HG03103 (cell line): ENCODE data around the gene WDR86.

ENCODE experiments used
- ATAC-seq: cut with Tn5 transposase; IDR thresholded peaks from one replicate; pipeline ENCODE4 v1.9.1; 2021; ENCODE audit warnings: low read depth; ENCODE audit not compliant: unreplicated experiment

WDR86 gene

GRCh38 chr7:151440799-151441445, 31.1 kb upstream of the WDR86 start:
- no peak for ATAC-seq

GRCh38 chr7:151439855-151440798, 30.3 kb upstream of the WDR86 start, which contains the start of gene CRYGN:
CRYGN (minus strand) TSS chr7:151440141; CDS start chr7:151439917, 224 bp downstream.
- no peak for ATAC-seq

- ATAC-seq = no peak
Measured at GRCh38 chr7:151438864-151439601, 29.2 kb upstream of the WDR86 start.

GRCh38 chr7:151437866-151438516, 28.2 kb upstream of the WDR86 start:
- no peak for ATAC-seq

GRCh38 chr7:151437159-151437553, 27.3 kb upstream of the WDR86 start:
- no peak for ATAC-seq

- no peak for ATAC-seq
Measured at GRCh38 chr7:151436446-151437158, 26.8 kb upstream of the WDR86 start.

- ATAC-seq = no peak
Measured at GRCh38 chr7:151435971-151436370, 26.1 kb upstream of the WDR86 start.

- ATAC-seq = no peak
Measured at GRCh38 chr7:151435103-151435916, 25.5 kb upstream of the WDR86 start.

GRCh38 chr7:151434549-151434948, 24.7 kb upstream of the WDR86 start:
- ATAC-seq = no peak

GRCh38 chr7:151433721-151434400, 24.0 kb upstream of the WDR86 start:
- no peak for ATAC-seq

GRCh38 chr7:151432658-151433521, 23.1 kb upstream of the WDR86 start:
- no peak for ATAC-seq

GRCh38 chr7:151431768-151432311, 22.0 kb upstream of the WDR86 start:
- ATAC-seq = no peak

GRCh38 chr7:151431281-151431767, 21.5 kb upstream of the WDR86 start:
- ATAC-seq = no peak

GRCh38 chr7:151430391-151431205, 20.8 kb upstream of the WDR86 start:
- no peak for ATAC-seq

- no peak for ATAC-seq
Measured at GRCh38 chr7:151429560-151430331, 19.9 kb upstream of the WDR86 start.

GRCh38 chr7:151429237-151429559, 19.4 kb upstream of the WDR86 start:
- no peak for ATAC-seq
